Right ventricle myocardium superior (tissue), 1 donor: Measurements from ENCODE around the gene FBP2. TPM values are rescaled to one million over a fixed set of nuclear protein-coding genes. Genes with fewer than 3 reads are reported as not detected.

ENCODE experiments used
- ATAC-seq: fragments of 200-7000 bp; cut with Tn5 transposase; one replicate; pipeline ENCODE4 v1.9.1; 2020; ENCODE audit warnings: mild to moderate bottlenecking; ENCODE audit not compliant: poor library complexity
- DNase-seq: peaks from one replicate; pipeline ENCODE4 v3.0.0-alpha.2; 2020
- intact Hi-C: fragments of 100-400 bp; cut with DNase I; formaldehyde crosslinking; loops from one replicate; pipeline ENCODE4 v1.11.2; 2022
- total RNA-seq: library from RNA; stranded (reverse); fragmentation: NEBNext Ultra II Directional; extraction: Animal tissue kit (Norgen Biotek cat#: 25700); gene quantifications from one replicate; pipeline ENCODE4 v1.2.1, GENCODE V29; 2021
- donor health status: DM: no; HTN: yes; CAD: no; lungs with severe emphysema.

FBP2 gene
- total RNA-seq, 1 donor from 2014 or later = 0.27 TPM

- intact Hi-C loops = no loop called here
- DNase-seq = no peak
- ATAC-seq = no peak
These were observed 64.7 kb downstream of the FBP2 start for GRCh38 chr9:94528886-94529285.

- intact Hi-C loops = no loop called here
- ATAC-seq (no peak), DNase-seq (no peak)
These were observed 66.7 kb downstream of the FBP2 start for GRCh38 chr9:94526951-94527350.

DNA sequence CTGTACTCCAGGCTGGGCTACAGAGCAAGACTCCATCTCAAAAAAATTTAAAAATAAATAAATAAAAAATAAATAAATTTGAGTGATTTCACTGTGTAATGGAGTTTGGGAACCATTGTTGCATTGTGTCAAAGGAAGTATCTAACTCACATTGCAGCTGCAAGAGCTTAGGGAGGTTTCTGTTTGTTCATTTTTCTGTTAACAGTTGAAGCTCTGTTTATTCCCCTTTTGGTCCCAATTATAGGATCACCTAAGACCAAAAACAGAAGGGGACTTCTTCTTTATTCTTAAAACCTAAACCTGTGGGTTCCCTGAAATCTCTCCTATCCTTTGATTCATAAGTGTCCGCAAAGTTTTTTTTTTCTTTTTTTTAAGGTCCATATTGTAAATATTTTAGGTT, 67.4 kb downstream of the FBP2 start:
- no peak for ATAC-seq
- intact Hi-C loops = no loop called here
- DNase-seq = no peak

DNA sequence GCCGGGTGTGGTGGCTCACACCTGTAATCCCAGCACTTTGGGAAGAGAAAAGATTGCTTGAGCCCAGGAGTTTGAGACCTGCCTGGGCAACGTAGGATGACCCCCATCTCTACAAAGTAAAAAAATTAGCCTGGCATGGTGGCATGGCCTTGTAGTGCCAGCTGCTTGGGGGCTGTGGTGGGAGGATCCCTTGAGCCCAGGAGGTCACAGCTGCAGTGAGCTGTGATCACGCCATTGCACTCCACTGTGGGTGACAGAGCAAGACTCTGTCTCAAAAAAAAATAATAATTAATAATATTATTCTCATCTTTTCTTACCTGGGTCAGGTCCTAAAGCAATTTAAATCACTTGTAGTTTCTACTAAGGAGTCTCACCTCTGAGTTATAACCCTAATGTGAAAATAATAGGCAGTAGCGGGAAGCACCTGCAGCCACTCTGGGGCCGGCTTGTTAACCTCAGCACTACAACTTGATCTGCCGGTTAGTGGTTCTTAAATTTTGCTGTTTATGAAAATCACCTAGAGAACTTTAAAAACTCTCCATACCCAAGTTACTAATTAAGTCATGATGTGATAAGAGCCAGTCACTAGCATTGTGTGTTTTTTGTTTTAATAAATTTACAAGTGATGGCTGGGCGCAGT, 68.1 kb downstream of the FBP2 start:
- no peak for DNase-seq
- intact Hi-C loops = no loop called here
- ATAC-seq = no peak

DNA sequence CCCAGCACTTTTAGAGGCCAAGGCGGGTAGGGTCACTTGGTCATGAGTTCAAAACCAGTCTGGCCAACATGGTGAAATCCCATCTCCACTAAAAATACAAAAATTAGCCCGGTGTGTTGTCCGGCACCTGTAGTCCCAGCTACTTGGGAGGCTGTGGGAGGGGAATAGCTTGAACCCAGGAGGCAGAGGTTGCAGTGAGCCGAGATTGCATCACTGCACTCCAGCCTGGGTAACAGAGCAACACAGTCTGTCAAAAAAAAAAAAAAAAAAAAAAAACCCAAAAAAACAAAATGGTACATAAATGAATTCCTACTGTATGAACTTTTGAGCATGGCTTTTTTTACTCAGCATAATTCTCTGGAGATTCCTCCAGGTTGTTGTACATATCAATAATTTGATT, 76.4 kb downstream of the FBP2 start:
- ATAC-seq (no peak), DNase-seq (no peak)
- intact Hi-C loops = no loop called here

DNA sequence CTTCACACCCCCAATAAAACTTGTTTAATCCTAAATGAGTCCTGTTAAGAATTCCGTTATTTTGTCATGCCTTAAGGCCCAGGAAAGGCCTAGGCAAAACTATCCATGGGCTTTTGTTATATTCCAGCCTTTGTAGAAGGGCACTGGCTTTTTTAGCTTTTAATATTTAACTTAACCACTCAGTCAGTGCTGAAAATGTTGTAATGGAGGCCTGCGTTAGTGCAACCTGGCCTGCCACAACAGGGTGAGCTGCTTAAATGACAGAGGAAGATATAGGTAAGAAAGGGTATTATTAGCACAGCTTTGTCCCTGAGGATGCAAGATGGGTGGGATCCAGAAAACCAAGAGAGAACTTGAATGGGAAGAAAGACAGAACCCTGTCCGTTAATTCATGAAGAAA, 78.9 kb downstream of the FBP2 start:
- intact Hi-C loops = no loop called here
- DNase-seq = no peak
- no peak for ATAC-seq

DNA sequence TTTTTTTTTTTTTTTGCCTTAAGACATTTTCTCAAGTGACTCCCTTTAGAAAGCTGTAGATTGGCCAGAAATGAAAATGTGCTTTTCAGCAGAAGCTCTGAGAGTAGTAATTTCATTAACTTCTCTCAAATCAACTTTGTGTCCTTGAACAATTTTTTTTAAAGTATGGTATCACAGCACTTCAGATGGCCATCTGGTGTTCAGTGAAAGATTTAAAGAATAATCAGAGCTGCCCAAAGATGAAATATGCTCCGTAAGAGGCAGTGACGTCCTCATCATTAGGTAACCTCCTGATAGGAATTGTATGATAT, 81.7 kb downstream of the FBP2 start:
- intact Hi-C loops = no loop called here
- ATAC-seq (no peak), DNase-seq (no peak)

DNA sequence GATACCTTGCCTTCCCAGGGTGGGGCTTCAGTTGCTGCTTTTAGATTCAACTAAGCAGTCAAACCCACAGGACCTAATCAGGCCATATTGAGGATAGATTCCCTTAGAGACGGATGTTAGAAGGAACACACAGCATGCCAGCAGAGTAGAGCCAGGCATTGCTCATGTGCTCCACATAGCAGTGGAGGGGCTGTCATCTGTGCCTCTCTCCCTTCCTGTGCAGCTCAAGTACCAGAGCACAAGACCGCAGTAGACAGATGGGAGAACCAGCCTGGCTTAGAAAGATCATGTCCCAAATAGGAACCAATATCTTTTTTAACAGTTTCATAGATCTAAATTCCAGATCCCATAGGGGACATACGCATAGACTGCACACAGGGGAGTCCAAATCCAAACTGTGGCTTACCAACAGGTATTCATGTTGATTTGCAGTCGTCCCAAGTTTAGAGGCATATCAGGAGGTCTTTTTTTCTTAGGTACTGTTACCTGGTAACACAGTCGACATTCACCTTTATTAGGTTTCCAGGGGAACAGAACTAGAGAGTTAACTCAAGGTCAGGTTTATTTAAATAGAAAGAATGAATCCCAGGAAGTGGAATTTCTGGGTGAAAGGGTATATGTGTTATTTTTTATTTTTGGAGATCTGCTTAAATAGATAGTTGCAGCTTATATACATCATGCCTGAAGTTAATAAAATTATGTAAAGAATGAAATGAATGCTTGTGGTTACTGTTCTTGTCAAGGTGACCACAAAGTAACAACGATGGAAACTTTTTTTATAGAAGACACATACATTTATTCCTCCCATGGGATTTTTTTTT, 82.3 kb downstream of the FBP2 start:
- DNase-seq = no peak
- no peak for ATAC-seq
- intact Hi-C loops = no loop called here

Other genes with a start within 250 kb of the FBP2 start
- gene PCAT7, start 38.7 kb downstream of the FBP2 start, total RNA-seq = 0.08 TPM
- 1.1 TPM for gene FBP1, start 45.7 kb upstream of the FBP2 start, total RNA-seq
- 158 TPM for gene AOPEP, start 132.9 kb upstream of the FBP2 start, total RNA-seq